Upper lobe of left lung (tissue), 6 donors: ENCODE data around the gene PMM1. TPM values are rescaled to one million over a fixed set of nuclear protein-coding genes. Genes with fewer than 3 reads are reported as not detected.

Experiments
- ATAC-seq, 2 donors: fragments of 200-7000 bp; cut with Tn5 transposase; one replicate each; pipeline ENCODE4 v1.9.1; 2022; ENCODE audit warnings: mild to moderate bottlenecking in 2 of 2, moderate library complexity in 2 of 2; ENCODE audit not compliant: low FRiP score in 2 of 2
- DNase-seq, 2 donors: peaks; one replicate each; pipeline ENCODE4 v3.0.0-alpha.2; 2019 to 2020
- H3K27ac ChIP-seq, 4 donors: fragments of 200-600 bp; sonication (generic); one replicate each; pipeline ENCODE4 v1.5.1; 2016 to 2019
- H3K27me3 ChIP-seq, 4 donors: fragments of 200-600 bp; sonication (generic); one replicate each; pipeline ENCODE4 v1.5.1; 2017 to 2019
- H3K36me3 ChIP-seq, 4 donors: fragments of 200-600 bp; sonication (generic); one replicate each; pipeline ENCODE4 v1.5.1; 2016 to 2019
- H3K4me1 ChIP-seq, 4 donors: fragments of 200-600 bp; sonication (generic); one replicate each; pipeline ENCODE4 v1.5.1; 2018 to 2019
- H3K4me3 ChIP-seq, 4 donors: fragments of 200-600 bp; sonication (generic); one replicate each; pipeline ENCODE4 v1.5.1; 2017 to 2019; ENCODE audit warnings: mild to moderate bottlenecking in 2 of 4, moderate library complexity in 1 of 4
- H3K9me3 ChIP-seq, 4 donors: fragments of 200-600 bp; sonication (generic); one replicate each; pipeline ENCODE4 v1.5.1; 2018 to 2019
- EP300 ChIP-seq, 4 donors: sonication (generic); formaldehyde crosslinking; IDR thresholded peaks; one replicate each; pipeline ENCODE4 v1.5.1; 2017; ENCODE audit warnings: antibody characterized with exemption in 4 of 4, control low read depth in 2 of 4
- POLR2A ChIP-seq, 4 donors: fragments of 450-650 bp; IDR thresholded peaks; one replicate each; pipeline ENCODE4 v1.5.1; 2016 to 2017; ENCODE audit warnings: antibody characterized with exemption in 4 of 4, mild to moderate bottlenecking in 2 of 4
- POLR2AphosphoS5 ChIP-seq, 2 donors: sonication (generic); formaldehyde crosslinking; IDR thresholded peaks; one replicate each; pipeline ENCODE4 v1.5.1; 2017; ENCODE audit warnings: antibody characterized with exemption in 2 of 2
- WGBS, 2 donors: methylation state at CpG; one replicate each; pipeline ENCODE4 v1.1.5; 2017 to 2018; 5-methylcytosine and 5-hydroxymethylcytosine counted together
- total RNA-seq, 6 donors: library from RNA; depleted of rRNA in 4 of 6; stranded (reverse); fragments of >200 nt in 4 of 6; gene quantifications; one replicate each; pipeline versions ENCODE4 v1.1.0 to v1.2.1, GENCODE V29; 2016 to 2021
- TF ChIP-seq, protein P1 (sequence below), 6 experiments: fragments of 450-650 bp in 4 of 6; fragments of 200-600 bp in 2 of 6; sonication (generic) in 2 of 6; IDR thresholded peaks; one replicate each; pipeline ENCODE4 v1.5.1; 2016 to 2019; ENCODE audit warnings: antibody characterized with exemption in 6 of 6
- donor health status: DM: no; HTN: no; CAD: no; lungs with moderate emphysema.
- donor health status: DM: no; HTN: yes; CAD: no; lungs with severe emphysema.

PMM1 gene
- total RNA-seq, 6 donors from 2014 or later: 42.1 to 226 (median 105) TPM

DNA sequence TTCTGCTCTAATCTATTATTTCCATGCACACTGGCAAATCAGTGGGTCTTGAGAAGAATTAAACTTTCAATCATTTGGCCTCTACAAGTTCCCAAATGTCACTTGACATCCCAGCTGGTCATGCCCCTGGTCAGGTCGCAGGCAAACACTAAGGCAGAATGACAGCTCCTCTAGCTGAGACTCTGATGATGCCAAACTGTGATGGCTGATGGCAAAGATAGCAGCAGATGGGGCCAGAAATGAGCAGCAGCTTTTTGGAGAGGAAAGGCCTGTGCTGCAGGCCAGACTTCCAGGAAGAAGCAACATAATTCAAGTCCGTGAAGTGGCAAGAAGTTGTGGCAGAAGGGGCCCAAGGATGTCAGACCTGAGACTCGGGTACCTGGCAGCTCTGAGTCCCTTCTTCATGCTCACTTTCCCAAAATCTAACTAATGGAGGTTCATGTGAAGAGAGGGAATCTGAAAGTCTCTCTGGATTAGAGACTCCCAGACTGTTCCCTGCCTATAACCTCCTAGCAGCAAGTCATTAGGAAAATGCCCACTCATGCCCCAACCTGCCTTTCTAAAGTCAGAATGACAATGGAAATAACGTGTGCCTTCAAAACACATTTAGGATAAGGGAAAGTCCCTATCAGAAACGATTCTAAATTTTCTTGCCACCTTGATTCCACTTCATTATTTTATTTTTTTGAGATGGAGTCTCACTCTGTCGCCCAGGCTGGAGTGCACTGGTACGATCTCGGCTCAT lies 9.4 kb upstream of the PMM1 start:
- no peaks in the 10 kb centered on the region for H3K27me3 ChIP-seq
- H3K36me3 ChIP-seq: peaks cover 10 to 47% (median 31%) of the 10 kb centered on the region in 4 donors
- peaks cover 0 to 10% (median 6%) of the 10 kb centered on the region in 4 donors for H3K4me1 ChIP-seq
- H3K4me3 ChIP-seq: no peak overlapping the region
- ATAC-seq: no peak
- 89 to 92% methylated on average over 8 of the region's 8 CpGs for WGBS, 2 donors
- DNase-seq: no peak
- no peaks in the 10 kb centered on the region for H3K9me3 ChIP-seq
- no peak overlapping the region for H3K27ac ChIP-seq
- TF ChIP-seq POLR2AphosphoS5 (IDR thresholded peaks at IDR 0.05) (no peak), EP300 (IDR thresholded peaks at IDR 0.05) (no peak), POLR2A (IDR thresholded peaks at IDR 0.05) (no peak)
- TF ChIP-seq, protein P1, sequence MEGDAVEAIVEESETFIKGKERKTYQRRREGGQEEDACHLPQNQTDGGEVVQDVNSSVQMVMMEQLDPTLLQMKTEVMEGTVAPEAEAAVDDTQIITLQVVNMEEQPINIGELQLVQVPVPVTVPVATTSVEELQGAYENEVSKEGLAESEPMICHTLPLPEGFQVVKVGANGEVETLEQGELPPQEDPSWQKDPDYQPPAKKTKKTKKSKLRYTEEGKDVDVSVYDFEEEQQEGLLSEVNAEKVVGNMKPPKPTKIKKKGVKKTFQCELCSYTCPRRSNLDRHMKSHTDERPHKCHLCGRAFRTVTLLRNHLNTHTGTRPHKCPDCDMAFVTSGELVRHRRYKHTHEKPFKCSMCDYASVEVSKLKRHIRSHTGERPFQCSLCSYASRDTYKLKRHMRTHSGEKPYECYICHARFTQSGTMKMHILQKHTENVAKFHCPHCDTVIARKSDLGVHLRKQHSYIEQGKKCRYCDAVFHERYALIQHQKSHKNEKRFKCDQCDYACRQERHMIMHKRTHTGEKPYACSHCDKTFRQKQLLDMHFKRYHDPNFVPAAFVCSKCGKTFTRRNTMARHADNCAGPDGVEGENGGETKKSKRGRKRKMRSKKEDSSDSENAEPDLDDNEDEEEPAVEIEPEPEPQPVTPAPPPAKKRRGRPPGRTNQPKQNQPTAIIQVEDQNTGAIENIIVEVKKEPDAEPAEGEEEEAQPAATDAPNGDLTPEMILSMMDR (IDR thresholded peaks at IDR 0.05): no peak

DNA sequence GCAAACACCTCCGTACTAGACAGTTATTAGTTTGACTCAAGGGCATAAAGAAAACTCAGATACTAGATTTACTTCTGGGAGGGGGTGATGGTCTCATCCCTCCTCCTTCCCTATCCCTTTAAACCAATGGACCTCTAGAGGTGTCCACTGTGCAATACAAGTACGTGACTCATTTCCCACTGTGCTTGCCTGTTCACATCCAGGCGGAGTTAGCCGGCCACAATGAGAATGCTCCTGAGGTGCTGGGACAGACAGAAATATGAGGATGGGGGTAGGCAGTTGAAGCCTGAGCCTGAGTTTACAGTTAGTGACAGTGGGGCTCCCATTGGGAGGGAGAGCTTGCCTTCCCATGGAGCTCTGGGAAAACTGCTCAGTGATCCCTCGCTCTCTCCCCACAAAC lies 8.4 kb upstream of the PMM1 start:
- Histone ChIP-seq H3K36me3 (peaks cover 6 to 39% (median 29%) of the 10 kb centered on the region in 4 donors), H3K4me1 (peaks cover 0 to 10% (median 6%) of the 10 kb centered on the region in 4 donors), H3K4me3 (no peak overlapping the region), H3K9me3 (no peaks in the 10 kb centered on the region), H3K27me3 (no peaks in the 10 kb centered on the region), H3K27ac (no peak overlapping the region)
- ATAC-seq (no peak), DNase-seq (no peak)
- no peak for TF ChIP-seq EP300 (IDR thresholded peaks at IDR 0.05)
- TF ChIP-seq, protein P1 (IDR thresholded peaks at IDR 0.05): no peak
- 86 to 90% methylated on average over 5 of the region's 5 CpGs for WGBS, 2 donors

DNA sequence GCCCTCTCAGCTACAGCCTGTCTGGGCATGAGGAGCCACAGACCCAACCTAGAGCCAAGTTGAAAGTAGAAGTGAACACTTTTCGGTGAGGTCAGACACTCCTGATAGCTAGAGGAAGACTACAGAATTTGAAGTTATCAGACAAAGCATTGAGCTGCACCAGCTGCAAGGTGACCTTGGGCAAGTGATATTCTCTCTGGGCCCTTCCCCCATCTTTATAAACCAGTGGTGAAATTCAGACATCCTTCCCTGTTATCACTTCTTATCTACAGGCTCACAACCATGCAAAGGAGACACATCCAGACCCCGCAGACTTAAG lies 8.0 kb upstream of the PMM1 start:
- 60 to 74% methylated on average over 2 of the region's 2 CpGs for WGBS, 2 donors
- TF ChIP-seq POLR2AphosphoS5 (IDR thresholded peaks at IDR 0.05) (no peak), EP300 (IDR thresholded peaks at IDR 0.05) (no peak), POLR2A (IDR thresholded peaks at IDR 0.05) (no peak)
- TF ChIP-seq, protein P1 (IDR thresholded peaks at IDR 0.05): peak in 1 of 6 experiments; percentile 18
- ATAC-seq: no peak
- no peaks in the 10 kb centered on the region for H3K9me3 ChIP-seq
- H3K4me1 ChIP-seq: peaks cover 0 to 10% (median 6%) of the 10 kb centered on the region in 4 donors
- DNase-seq: no peak
- H3K27ac ChIP-seq: no peak overlapping the region
- peaks cover 5 to 34% (median 25%) of the 10 kb centered on the region in 4 donors for H3K36me3 ChIP-seq
- no peak overlapping the region for H3K4me3 ChIP-seq
- H3K27me3 ChIP-seq: no peaks in the 10 kb centered on the region

DNA sequence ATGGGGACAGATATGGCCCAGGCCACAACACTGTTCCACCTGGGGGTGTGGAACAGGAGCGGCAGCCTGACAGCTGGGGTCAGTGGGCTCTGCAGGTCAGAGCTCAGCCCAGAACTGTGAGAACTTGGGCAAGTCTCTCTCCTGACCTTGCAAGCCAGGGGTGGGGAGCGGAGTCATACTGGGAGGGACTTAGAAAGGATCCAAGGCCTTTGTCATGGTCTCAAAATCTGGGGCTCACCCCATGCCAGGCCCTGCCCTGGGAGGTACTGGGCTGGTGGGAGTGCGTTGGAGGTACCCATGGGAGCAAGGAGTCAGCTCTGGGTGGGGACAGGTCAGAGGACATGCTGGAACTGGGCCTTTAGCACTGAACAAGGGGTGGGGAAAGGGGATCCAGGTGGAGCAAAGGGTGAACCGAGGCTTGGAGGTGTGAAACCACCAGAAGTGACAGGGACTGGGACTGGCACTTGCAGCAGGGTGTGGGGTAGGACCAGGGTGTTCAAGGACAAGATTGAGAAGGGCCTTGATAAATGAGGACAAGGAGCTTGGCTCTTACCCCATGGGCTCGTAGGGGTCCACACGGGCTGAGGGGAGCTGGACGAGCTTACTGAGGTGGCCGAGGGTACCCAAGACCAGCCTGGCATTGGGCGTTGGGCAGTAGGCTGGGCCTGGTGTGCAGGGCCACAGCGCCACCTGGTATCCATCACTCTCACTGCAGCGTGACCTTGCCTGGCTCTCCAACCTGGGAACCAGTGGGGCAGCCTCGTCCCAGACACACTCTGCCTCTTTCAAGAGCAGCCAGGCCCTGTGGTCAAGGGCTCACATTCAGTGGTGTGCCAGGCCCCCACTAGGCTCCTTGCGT lies 7.4 kb upstream of the PMM1 start:
- ATAC-seq (peak; percentile 87 to 92), DNase-seq (peak in 1 of 2 donors; percentile 85)
- 48 to 53% methylated on average over 9 to 13 of the region's 13 CpGs for WGBS, 2 donors
- H3K27ac ChIP-seq: peak overlapping the region in 1 of 4 donors; percentile 6
- no peaks in the 10 kb centered on the region for H3K27me3 ChIP-seq
- peaks cover 0 to 10% (median 6%) of the 10 kb centered on the region in 4 donors for H3K4me1 ChIP-seq
- TF ChIP-seq POLR2A (IDR thresholded peaks at IDR 0.05) (no peak), POLR2AphosphoS5 (IDR thresholded peaks at IDR 0.05) (peak; percentile 40 to 50)
- TF ChIP-seq, protein P1 (IDR thresholded peaks at IDR 0.05): peak; percentile 61 to 94 (median 80)
- H3K9me3 ChIP-seq: no peaks in the 10 kb centered on the region
- peaks cover 4 to 28% (median 20%) of the 10 kb centered on the region in 4 donors for H3K36me3 ChIP-seq
- H3K4me3 ChIP-seq: no peak overlapping the region
